Measurements from ENCODE around the gene BEX2. TPM values are rescaled to one million over a fixed set of nuclear protein-coding genes. Genes with fewer than 3 reads are reported as not detected.
A peak's percentile ranks its signal among the peaks of the same experiment; 100 is the strongest.
"Not testable (repeated sequence)": the region's sequence is repeated elsewhere in the genome, so short reads cannot be mapped to it uniquely, and the experiment has no call there.

Gene BEX2
- total RNA-seq (2014; rRNA removed): 0.57 and 0.58 TPM in 2 replicates
- polyA plus RNA-seq (2012): 0.81 TPM

DNA sequence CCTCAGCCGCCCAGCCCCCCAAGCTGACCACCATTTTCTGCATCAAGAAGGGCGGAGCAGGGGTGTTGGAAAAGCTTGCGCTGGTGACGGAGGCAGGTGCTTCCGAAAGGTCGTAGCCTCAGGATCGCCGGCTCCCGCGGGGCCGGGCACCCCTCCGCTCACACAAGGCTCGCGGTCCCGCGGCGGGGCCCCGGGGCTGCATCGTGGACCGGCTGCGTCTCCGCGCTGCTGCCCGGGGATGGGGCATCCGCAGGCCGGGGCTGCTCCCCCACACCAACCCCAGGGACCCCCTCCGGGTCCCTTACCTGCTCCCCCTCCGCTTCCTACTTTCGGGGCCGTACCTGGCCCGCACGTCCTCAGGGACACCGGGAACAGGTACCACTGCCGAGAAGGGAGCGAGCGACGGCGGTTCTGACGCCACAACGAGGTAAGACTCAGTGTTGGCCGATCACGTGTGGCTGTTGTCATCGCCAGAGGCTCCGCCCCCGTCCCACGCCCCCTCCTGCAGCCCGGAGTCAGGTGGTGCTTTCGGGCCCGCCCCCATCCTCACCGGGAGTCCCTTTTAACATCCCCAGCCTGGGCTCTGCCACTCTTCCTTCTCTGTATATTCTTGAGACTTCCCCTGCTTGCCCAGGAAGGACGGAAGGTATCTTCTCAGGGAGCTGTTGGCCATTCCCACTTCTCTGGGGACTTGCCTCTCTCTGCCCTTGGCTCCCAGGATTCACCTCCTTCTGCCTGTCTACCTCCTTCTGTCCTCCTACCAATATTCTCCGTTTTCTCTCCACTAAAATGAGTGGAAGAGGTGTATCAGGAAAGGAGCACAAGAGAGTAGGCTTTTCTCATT, at the start of gene BEX2:
Gene BEX2 (minus strand): TSS at position 436 of the 844 bp plus-strand sequence. CDS start 1,014 bp downstream, outside the sequence.
- peak; percentile 21 for DNase-seq (ENCODE audit: low read depth)

DNA sequence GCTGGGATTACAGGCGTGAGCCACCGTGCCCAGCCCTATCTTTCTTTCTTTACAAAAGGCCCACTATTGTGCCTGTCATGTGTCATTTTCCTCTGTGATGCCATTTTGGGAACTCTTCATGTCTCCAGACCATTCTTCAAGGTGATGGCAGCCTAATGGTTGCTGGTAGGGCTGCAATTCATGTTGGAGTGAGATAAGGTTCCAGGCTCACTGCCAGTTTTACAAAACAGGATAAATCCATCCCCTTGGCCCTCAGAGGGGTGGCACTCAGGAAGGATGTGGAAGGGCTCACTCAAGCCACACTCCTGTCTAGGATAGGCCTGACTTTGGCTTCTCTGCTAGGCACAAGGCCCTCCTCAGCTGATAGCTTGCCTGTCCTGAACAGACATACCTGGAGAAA, 49.3 kb upstream of the BEX2 start:
- no peak for DNase-seq (ENCODE audit: low read depth)

DNA sequence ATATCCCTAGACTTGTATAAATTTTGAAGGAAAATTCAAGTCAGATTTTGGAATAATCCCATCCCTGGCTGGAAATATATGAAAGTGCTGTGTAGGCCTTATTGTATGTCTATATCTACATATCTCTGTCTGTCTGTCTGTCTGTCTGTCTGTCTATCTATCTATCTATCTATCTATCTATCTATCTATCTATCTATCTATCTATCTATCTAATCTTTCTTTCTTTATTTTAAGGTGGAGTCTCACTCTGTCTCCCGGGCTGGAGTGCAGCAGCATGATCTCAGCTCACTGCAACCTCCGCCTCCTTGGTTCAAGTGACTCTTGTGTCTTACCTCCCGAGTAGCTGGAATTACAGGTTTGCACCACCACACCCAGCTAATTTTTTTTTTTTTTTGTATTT, 48.8 kb upstream of the BEX2 start:
- not testable (repeated sequence) for DNase-seq (ENCODE audit: low read depth)

DNA sequence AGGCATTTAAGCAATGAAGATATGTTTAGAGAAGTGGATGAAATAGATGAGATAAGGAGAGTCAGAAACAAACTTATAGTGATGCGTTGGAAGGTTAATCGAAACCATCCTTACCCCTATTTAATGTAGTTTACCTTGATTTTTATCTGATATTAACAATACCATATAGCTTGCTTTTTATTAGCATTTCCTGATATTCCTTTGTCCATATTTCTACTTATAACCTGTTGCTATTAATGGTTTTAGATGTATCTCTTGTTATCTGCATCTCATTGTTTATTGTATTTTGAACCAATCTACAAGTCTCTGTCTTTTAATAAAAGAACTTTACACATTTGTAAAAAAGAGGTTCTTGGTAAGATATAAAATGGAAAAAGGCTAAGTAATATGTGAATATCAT, 47.1 kb upstream of the BEX2 start:
- no peak for DNase-seq (ENCODE audit: low read depth)

DNA sequence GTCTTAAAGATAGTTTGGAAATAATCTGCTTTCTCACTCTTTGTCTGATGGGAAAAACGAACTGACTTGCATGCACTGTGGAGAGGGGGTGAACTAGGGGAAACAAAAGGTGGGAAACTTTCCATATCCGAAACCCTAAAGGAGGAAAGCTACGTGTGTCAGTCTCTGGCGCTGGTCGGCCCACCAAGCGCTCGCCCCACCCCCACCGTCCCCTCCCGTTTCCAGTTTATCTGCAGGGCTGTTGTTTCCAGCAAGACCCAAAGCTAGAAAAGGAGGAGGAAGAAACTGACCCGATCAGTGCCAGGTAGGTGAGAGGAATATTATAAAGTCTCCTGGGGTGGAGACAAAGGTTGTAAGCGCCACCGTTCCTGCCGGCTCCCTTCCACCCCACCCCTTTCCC, 46.1 kb upstream of the BEX2 start:
- DNase-seq (ENCODE audit: low read depth): no peak

DNA sequence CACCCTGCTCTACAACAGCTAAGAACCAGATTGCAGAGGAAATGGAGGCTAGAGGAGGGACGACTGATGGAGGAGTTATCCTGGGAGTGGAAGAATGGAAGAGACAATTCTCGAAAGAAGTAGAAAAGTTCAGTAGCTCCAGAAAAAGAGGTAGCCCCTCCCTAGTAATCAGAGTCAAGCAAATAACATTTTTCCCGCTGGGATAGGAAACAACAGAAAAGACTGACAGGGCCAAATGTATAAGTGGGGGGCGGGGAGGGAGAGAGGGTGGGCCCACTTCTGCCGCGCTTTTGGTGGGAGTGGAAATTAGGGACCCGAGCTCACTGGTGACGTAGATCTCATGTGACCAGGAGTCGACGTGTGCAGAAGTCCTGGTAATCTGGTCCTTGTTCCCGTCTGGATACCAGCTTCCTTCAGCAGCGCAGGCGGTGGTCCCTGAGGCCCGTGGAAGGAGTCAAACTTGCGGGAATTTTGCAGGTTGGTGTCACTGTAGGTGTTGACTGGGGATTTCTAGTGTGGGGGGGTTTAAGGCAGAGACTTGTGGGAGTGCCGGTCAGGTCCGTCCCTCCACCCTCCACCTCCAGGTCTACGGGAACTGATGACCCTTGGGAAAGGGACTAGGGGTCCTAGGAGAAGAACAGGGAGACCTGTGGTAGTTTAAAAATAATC, 45.5 kb upstream of the BEX2 start, which contains the start of gene TCEAL9:
Gene TCEAL9 (plus strand): TSS at position 377 of the 669 bp plus-strand sequence. CDS start 1,179 bp downstream, outside the sequence.
- DNase-seq (ENCODE audit: low read depth): peak; percentile 93

DNA sequence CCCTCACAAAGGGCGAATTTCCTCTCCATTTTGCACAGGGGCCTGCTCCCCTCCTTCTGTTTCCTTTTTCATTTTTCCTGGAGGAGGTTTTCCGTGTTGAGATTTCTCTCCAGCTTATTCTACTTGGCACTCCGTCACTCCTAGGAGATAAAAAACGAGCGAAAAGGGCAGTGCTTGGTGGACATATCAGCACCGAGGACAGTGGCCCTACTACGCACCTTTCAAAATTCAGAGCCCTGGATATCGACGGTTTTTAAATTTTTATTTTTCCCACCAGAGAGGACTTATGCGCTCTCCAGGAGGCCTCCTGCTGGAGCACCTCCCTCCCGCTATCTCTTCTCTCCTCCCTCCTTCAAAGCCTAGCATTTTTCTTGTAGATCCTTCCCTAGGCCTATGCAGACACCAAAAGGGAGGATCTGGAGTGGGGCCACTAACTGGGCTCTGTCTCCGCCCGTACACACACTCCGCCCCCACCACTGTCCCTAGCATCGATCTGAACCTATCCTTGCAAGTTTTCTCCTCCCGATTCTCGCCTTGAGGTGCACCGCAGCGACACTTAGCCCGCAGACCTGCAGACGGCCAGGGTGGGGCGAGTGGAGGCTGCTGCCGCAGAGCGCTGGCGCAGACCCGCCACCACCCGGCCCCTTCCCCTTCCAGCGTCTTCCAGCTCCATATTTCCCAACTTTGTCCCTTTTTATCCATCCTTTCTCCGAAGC, 37.0 kb upstream of the BEX2 start:
- no peak for DNase-seq (ENCODE audit: low read depth)

DNA sequence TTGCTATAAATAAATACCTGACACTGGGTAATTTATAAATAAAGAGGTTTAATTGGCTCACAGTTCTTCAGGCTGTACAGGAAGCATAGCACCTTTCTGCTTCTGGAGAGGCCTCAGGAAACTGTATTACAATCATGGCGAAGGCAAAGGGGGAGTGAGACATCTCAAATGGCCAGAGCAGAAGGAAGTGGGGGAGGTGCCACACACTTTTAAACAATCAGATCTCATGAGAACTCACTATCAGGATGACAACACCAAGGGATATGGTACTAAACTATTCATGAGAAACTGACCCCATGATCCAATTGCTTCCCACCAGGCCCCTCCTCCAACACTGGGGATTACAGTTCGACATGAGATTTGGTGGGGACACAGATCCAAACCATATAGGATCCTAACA, 33.8 kb upstream of the BEX2 start:
- DNase-seq (ENCODE audit: low read depth): no peak

DNA sequence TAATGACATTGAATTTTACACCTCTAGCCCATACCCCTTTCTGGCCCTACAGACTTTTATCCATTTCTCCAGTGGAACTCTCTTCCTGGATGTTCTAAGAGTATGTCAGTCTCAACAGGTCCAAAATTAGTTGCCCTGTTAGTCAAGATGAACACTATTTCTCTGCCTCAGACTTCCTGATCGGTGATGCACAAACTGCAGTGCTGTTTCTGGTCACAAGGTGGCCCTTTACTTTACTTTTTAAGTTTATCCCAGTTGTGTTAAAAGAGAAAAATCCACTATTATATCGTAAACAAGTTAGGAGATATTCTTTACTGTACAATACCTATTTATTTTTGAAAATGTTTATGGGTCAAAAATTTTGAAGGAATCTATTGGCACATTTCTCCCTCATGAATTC, 32.3 kb upstream of the BEX2 start:
- peak; percentile 39 for DNase-seq (ENCODE audit: low read depth)

DNA sequence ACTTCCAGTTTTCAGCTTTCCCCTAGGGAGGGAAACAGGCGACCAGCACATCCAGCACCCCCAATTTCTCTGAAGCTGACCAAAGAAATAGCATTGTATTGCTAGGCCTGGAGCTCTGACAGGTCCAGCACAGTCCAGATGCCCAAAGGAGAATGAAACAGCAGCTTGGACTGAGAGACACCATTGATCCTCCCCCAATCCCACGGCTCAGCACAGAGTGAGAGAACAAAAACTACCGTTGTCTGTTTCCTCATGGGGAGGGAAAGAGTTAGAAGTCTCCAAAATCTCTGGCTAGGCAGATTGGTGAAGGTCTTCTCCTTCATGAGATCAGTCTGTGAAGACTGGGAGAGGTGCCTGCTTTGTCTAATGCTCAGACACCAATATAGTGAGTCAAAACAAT, 27.9 kb upstream of the BEX2 start:
- no peak for DNase-seq (ENCODE audit: low read depth)

DNA sequence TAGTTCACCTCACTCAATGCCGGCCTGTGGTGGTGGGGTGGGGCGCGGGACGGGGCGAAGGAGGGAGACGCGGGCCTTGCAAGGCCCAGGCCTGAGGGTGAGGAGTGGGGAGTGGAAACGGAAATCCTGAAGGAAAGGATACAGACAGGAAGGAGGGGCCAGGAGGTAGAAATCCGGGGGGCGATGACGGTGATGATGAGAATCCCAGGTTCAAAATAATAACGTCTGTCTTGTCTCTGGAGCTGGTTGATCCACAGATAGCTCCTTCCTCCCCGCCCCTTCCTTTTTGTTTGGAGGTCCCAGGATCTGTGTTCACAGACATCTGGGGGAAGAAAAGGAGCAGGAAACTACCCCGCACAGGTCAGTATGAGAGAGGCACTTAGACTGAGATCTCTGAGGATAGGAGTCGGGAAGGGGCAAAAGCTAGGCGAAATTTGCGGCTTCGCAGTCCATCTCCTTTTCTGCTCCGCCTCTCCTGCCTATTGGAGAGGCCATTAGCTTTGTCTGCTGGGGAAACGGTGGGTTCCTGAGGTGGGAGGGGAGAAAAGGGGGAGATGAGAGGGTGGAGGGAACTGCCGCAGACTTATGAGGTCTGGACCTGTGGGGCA, 20.0 kb upstream of the BEX2 start:
- DNase-seq (ENCODE audit: low read depth): no peak

DNA sequence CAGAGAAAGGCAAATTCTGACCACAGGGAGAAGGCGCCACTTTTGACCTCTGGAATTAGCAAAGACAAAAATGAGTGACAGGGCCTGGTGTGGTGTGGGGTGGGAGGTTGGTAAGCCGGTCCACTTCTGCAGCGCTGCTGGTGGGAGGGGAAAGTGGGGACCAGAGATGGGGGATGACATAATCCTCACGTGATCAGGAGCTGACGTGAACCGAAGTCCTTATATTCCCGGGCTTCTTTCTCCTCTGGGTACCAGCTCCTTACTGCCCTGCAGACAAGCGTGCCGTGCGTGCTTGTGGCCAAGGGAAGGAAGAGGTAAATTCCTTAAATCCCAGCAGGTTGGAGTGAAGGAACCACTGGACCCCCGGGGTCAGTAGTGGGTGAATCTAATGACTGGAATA, 19.2 kb upstream of the BEX2 start, which contains the start of gene TCEAL7:
Gene TCEAL7 (plus strand): TSS at position 249 of the 400 bp plus-strand sequence. CDS start 1,165 bp downstream, outside the sequence.
- peak; percentile 92 for DNase-seq (ENCODE audit: low read depth)

DNA sequence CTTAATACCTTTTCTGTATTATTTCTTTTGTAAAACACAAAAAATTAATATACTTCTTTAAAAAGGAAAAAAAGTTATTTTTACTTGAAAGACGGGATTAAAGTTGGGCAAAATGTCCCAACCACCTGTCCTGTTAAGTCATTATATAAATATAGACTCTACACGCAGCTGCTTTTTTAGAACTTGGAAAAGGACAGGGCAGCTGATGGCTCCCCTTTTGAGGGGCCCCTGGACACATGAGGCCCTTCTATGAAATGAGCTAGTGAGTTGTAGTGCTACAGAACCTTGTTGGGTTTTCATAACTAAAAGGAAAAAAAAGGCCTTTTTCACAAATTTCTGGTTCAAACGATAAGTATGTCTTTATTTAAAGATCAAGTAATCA, 600 bp upstream of the BEX2 start:
- DNase-seq (ENCODE audit: low read depth): peak; percentile 29

DNA sequence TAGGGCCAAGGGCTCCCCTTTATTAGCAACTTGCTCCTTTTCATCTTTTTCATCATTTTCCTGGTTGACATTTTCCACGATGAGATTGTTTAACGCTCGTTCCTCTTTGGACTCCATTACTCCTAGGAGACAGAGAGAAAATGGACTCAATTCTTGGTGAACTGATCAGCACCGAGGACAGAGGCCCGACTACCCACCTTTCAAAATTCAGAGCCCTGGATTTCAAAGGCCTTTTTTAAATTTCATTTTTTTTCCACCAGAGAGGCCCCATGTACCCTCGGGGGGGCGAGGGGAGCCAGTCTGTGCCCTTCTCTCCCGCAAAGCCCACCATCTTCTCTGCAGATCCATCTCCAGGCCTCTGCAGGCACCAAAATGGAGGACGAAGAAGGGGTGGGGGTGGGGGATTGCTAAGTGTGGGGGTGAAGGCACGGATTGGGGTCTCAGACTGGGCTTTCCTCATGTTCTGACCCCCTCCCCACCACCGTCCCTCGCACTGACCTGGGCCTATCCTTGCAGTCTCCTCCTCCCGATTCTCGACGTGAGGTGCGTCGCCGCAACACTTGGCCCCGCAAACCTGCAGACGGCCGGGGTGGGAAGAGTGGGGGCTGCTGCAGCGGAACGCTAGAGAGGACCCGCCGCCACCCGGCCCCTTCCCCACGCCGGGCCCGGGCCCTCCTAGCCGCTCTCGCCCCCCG, 783 bp downstream of the BEX2 start:
- no peak for DNase-seq (ENCODE audit: low read depth)

DNA sequence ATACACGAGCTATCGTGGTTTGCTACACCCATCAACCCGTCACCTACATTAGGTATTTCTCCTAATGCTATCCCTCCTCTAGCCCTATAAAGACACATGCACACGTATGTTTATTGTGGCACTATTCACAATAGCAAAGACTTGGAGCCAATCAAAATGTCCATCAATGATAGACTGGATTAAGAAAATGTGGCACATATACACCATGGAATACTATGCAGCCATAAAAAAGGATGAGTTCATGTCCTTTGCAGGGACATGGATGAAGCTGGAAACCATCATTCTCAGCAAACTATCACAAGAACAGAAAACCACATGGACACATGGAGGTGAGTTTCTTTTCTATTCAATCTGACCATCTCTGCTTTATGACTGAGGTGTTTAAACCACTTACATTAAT, 5.1 kb downstream of the BEX2 start:
- not testable (repeated sequence) for DNase-seq (ENCODE audit: low read depth)

DNA sequence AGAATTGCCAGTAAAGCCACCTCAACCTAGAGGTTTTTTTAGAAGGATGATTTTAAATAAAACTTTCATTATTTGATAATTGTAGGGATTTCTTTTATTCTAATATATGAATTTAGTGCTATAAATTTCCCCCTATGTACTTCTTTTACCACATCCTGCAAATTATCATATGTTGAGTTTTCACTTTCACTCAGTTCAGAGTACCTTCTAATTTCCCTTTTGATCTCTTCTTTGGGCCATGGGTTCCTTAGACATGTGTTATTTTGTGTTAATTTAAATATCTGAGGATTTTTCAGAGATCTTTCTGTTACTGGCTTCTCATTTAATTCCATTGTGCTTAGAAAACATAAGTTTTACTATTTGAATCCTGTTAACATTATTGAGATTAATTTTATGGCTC, 6.1 kb downstream of the BEX2 start:
- DNase-seq (ENCODE audit: low read depth): no peak

DNA sequence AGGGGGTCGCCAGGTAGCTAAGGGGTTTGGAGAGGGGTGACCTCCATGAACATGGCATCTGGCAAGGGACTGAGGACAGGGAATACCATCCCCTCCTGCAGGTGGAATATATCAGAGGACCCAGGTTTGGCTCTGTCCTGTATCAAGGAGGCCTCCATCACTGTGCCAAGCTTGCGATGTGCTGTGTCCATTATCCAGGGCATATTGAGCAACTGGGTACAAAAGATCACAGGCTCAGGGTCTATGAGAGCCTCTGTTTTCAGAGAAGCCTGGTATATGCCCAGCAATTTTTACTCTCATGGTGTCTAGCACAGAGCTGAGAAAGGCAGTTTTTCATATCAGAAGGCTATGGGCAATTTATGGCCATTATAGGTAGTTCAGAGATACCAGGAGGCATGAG, 17.7 kb downstream of the BEX2 start:
- no peak for DNase-seq (ENCODE audit: low read depth)

DNA sequence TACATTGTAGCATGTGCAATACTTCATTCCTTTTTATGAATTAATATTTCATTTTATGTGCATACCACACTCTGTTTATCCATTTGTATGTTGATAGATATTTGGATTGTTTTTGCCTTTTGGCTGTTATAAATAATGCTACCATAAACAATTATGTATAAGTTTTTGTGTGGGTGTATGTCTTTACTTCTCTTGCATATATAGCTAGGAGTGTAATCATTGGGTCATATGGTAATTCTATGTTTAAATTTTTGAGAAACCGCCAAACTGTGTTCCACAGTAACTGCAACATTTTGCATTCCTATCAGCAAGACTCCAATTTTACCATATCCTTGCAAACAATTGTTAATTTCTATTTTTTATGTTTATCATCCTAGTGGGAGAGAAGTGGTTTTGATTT, 31.2 kb downstream of the BEX2 start:
- DNase-seq (ENCODE audit: low read depth): no peak

DNA sequence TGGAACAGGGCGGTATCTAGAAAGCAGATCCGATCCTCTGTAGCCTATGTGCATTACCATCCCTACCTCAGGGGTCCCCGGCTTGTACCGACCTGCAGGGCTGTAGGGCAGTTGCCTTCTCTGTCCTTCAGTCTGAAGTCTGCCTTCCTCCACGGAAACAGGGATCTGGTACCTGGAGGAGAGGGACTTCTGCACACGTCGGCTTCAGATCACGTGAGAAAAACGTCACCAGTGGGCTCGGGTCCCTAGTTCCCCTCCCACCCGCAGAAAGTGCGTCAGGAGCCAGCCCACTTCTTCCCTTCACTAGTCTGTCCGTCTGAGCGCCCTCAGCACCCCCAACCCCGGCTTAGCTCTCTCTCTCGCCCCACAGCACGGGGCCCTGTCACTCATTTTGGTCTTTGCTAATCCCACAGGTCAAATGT, 34.2 kb downstream of the BEX2 start, which contains the start of gene TCEAL5:
Gene TCEAL5 (minus strand): TSS at position 170 of the 422 bp plus-strand sequence. CDS start 2,187 bp downstream, outside the sequence.
- no peak for DNase-seq (ENCODE audit: low read depth)

DNA sequence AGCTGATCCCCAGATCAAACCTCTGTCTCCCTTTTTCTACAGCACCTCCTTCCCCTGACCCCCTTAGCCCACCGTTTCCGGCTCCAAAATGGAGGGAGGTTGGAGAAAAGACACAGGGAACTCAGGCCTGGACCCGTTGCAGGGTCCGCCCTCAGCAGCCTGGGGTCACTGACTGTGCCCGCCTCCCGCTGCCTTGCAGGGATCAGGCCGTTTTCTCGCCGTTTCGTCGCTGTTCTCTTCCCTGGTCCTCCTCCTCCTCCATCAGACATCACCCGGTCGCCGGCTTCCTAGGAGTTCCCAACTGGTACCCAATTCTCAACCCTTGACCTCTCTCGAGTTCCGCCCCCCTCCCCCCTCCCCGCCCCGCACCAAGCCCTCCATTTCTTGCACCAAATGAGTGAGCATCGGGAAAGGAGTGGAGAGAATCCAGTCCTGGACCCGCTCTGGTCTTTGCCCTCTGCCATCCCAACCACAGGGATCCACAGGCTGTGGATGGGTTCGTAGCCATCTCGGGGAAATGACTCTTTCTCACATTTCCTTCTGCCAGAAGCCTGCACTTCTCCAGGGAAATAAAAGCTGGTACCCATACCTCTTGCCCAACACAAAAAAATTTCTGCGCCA, 34.7 kb downstream of the BEX2 start:
- no peak for DNase-seq (ENCODE audit: low read depth)

All from LHCN-M2 (cell line).